CD4-positive, alpha-beta T cell treated with Interleukin-15 for 1 hour (primary cell): ENCODE measurements around the gene LZTS2.

ENCODE experiments used
- DNase-seq: peaks from one replicate; pipeline ENCODE4 v3.0.0-alpha.2; 2020

Gene LZTS2

GRCh38 chr10:100979791-100980272 lies 19.8 kb upstream of the LZTS2 start:
- DNase-seq: no peak

GRCh38 chr10:100980311-100980710 lies 19.3 kb upstream of the LZTS2 start:
- DNase-seq: no peak

- DNase-seq: no peak
These were observed 18.9 kb upstream of the LZTS2 start for GRCh38 chr10:100980711-100981110.

GRCh38 chr10:100981178-100981772 lies 18.3 kb upstream of the LZTS2 start:
- no peak for DNase-seq

GRCh38 chr10:100982916-100983830 lies 16.4 kb upstream of the LZTS2 start:
- no peak for DNase-seq

- no peak for DNase-seq
These were observed 15.5 kb upstream of the LZTS2 start for GRCh38 chr10:100983868-100984671.

GRCh38 chr10:100984672-100985177 lies 14.9 kb upstream of the LZTS2 start:
- DNase-seq: no peak

- no peak for DNase-seq
These were observed 14.3 kb upstream of the LZTS2 start for GRCh38 chr10:100985336-100985735.

GRCh38 chr10:100986623-100986951 lies 13.0 kb upstream of the LZTS2 start:
- DNase-seq: no peak

GRCh38 chr10:100986952-100987684 lies 12.5 kb upstream of the LZTS2 start, which contains the start of the genes MRPL43 and TWNK:
MRPL43 (minus strand) TSS chr10:100987497; CDS start chr10:100987443, 54 bp downstream.
TWNK (plus strand) TSS chr10:100987543; CDS start chr10:100988211, 668 bp downstream.
- DNase-seq: peak; percentile 80

GRCh38 chr10:100987685-100988049 lies 11.9 kb upstream of the LZTS2 start:
- DNase-seq: no peak

- no peak for DNase-seq
These were observed 11.4 kb upstream of the LZTS2 start for GRCh38 chr10:100988166-100988565.

- DNase-seq: no peak
These were observed 10.5 kb upstream of the LZTS2 start for GRCh38 chr10:100989088-100989487.

GRCh38 chr10:100993986-100994708 lies 5.5 kb upstream of the LZTS2 start:
- DNase-seq: no peak

GRCh38 chr10:100995181-100995580 lies 4.4 kb upstream of the LZTS2 start:
- DNase-seq: no peak

GRCh38 chr10:100996678-100997359 lies 2.8 kb upstream of the LZTS2 start:
- no peak for DNase-seq

GRCh38 chr10:100997360-100998182 lies 2.0 kb upstream of the LZTS2 start:
- DNase-seq: peak; percentile 58

- DNase-seq: peak; percentile 63
These were observed 1.2 kb upstream of the LZTS2 start for GRCh38 chr10:100998183-100998990.
